Stimulated activated CD8-positive, alpha-beta memory T cell treated with anti-CD3 and anti-CD28 coated beads, Interleukin-4, amount 100 ng/mL, for 24 hours (primary cell): ENCODE measurements around the gene PICK1.
A peak's percentile ranks its signal among the peaks of the same experiment; 100 is the strongest.

ENCODE experiments used
- DNase-seq: peaks from one replicate; pipeline ENCODE4 v3.0.0-alpha.2; 2020; ENCODE audit warnings: low read depth

The PICK1 gene

DNA sequence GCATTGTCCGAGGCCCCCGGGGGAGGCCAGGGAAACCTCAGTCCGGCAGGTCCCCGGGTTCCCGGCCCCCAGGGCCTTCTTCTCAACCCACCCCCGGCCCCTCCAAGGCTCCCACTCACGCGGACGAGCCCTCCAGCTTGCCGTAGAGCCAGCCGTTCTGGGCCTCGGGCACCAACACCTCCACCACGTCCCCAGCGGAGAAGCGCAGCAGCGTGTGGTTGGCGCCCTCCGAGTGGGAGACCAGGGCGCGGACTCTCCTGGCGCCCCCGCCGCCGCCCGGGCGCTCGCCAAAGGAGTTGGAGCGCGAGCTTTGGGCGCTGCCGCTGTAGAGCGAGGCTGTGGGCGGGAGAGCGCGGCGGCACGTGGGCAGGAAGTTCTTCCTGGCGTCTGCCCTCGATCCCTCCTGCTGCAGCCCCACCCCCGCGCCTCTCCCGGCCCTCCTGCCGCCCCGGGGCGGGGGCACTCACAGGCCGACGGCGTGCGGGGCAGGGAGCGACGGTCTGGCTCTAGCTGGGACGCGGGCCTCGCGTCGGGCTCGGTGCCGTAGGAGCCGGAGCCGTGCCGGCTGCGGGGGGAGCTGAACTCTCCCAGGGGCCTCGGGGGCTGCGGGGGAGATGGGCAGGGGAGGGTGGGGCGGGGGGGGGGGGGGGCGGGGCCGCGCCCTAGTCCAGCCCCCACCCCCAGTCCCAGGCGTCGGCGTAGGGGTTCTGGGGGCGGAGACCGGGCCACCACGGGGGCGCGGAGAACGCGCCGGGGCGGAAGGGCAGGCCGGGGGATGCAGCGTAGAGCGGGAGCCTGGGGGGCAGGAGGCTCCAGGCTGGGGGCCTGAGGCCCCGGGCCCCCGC lies 31.6 kb downstream of the PICK1 start:
- no peak for DNase-seq

DNA sequence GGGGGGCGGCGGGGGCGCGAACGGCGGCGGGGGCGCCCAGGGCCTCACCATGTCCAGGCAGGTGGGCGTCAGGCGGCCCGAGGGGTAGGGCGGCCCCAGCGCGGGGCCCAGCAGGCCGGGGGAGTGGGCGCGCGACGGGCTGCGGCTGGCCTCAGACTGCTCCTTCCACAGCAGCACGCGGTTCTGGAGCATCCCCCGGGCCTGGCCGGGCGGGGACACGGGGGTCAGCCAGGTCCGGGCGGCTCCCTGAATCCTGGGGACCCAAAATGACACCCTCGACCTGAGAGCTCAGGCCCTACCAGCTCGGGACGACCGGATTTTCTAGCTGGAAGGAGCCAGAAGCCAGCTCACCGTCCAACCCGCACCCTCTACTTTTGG lies 32.3 kb downstream of the PICK1 start:
- no peak for DNase-seq

DNA sequence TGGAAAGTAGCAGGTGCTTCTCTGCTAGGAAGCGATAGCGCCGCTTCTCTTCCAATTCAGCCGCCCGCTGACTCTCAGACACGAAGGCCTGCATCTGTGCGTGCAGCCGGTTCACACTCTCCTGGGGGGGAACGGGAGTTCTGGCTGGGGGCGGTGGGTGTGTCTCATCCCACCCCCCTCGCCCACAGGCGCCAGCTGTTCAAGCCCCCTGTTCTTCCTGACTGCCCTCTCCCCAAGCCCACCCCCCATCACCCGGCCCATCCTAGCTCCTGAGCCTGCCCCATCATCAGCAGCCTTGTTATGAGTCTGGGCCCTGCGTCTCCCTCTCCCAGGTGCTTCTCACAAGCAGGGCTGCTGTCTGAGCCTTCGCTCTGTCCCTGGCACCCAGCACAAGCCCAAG lies 39.9 kb downstream of the PICK1 start:
- DNase-seq: no peak

DNA sequence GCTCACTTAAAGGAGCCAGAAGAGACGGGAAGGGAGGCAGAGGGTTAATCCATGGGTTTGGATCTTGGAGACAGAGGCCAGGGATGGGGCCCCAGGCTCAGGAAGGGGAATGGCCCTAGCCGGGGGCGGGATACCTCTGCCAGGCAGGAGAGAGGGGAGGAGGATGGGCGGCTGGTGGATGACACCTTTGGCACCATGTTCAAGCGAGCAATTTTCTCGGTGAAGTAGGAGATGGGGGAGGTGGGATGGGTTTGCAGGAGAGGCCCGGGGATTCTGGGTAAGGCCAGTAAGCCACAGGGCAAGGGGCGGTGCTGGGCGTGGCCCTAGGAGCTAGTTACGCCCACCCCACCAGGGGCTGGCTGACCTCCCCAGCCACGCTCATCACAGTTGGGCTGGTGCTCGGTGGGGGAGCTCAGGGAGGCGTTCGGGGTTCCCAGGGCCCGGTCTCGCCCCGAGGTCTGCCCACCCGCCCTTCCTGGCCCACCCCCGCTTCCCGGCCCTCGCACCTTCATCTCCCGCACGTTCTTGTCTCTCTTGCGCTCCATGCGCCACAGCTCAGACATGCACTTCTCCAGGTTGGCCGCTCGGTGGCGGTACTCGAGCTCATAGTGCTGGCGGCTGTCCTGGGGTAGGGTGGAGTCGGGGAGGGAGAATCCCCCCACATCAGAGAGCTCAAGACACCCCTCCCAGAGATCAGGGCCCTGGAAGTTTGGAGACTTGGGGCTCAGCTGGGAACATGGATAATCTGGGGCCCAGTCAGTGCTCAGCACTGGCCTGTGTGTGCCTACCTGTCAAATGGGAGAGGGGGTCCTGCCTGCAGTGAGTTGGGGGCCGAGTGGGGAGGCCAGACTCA lies 40.6 kb downstream of the PICK1 start:
- no peak for DNase-seq

DNA sequence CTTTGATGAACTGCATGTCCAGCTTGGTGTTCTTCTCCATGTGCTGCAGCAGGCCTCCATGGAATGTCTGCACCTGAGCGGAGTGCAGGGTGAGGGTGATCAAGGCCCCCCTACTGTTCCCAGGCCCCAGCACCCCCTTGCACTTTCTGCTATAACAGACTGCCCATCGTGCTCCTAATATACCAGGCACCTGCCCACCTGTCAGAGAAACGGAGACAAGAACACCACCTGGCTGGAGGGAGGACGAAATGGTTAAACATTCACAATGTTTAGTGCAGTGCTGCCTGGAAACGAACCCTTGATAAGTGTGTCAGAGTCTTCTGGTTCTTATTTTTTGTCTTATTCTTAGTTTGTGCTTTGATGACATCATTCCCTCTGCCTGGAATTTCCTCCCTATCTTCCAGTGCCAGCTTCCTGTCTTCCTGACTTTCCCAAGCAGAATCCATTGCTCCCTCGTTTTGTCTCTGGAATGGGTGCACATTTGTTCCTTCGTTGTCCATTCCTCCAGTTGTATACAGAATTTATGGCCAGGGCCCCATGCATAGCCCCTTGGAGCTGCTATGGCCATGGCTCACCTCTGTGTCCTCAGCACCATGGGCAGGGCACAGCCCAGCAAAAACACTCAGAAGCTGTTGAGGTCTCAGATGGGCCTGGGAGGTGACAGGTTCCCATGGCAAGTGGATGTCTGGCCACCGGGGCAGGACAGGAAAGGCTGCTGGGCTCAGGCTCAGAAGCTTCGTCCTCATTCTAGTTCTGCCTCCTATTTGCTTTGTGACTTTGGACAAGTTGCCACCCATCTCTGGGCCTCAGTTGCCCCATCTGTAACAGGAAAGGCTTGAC lies 41.4 kb downstream of the PICK1 start:
- DNase-seq: no peak

DNA sequence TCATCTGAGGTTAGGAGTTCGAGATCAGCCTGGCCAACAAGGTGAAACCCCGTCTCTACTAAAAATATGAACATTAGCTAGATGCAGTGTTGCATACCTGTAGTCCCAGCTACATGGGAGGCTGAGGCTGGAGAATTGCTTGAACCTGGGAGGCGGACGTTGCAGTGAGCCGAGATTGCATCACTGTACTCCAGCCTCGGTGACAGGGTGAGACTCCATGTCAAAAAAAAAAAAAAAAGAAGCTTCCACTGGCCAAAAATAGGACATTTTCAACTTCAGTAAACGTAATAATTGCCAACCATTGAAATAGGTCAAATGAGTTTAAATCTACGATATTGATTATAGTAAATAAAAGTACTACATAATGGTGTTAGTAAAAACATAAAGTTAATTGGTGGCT lies 46.4 kb downstream of the PICK1 start:
- no peak for DNase-seq

DNA sequence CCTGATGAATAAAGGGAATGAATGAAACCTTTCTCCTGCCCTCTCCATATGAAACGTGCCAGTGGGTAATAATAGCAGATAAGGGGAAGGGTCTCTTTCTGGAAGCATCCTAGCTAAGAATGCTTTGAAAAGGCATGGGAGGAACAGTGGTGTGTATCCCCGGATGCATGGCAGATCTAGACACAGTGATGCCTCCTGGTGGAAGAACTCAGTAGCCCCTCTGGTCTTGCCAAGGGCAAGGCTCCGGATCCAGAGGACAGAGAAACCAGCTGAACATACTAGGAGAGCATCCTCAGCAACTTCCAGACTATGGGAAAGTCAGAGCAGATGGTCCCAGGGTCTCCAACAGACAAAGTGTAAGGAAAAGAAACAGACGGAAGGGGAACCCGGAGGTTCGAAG lies 46.9 kb downstream of the PICK1 start:
- no peak for DNase-seq

DNA sequence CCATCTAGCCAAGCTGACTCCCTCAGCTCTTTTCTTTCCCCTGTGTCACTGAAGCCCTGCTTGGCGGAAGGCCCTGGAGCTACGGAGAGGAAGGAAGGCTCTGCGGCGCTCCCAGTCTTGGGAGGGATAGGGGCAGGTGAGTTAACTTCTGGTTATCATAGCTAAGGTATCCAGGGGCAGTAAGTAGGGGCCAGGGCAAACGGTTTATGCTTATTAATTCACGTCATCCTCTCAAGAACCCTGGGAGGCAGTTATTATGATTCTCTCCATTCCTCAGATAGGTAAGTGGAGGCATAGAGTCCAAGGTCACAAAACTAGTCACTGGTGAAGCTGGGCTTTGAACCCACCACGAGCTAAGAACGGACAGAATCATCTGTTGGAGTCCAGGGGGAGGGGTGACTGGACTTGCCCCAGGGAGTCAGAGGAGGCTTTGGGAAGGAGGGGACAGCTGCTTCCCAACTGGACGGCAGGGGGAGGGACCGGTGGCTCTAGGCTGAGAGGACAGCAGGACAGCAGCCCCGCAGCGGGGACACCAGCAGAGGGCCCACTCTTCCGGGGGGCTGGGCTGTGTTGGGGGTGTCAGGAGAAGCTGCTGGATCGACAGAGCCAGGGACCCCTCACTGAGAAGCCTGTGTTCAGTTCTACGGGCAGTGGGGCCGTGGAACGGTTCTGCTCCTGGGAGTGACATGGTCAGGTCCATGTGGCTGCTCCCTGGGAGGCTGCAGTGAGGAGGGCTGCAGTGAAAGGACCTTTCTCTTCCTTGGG lies 49.8 kb downstream of the PICK1 start:
- no peak for DNase-seq

DNA sequence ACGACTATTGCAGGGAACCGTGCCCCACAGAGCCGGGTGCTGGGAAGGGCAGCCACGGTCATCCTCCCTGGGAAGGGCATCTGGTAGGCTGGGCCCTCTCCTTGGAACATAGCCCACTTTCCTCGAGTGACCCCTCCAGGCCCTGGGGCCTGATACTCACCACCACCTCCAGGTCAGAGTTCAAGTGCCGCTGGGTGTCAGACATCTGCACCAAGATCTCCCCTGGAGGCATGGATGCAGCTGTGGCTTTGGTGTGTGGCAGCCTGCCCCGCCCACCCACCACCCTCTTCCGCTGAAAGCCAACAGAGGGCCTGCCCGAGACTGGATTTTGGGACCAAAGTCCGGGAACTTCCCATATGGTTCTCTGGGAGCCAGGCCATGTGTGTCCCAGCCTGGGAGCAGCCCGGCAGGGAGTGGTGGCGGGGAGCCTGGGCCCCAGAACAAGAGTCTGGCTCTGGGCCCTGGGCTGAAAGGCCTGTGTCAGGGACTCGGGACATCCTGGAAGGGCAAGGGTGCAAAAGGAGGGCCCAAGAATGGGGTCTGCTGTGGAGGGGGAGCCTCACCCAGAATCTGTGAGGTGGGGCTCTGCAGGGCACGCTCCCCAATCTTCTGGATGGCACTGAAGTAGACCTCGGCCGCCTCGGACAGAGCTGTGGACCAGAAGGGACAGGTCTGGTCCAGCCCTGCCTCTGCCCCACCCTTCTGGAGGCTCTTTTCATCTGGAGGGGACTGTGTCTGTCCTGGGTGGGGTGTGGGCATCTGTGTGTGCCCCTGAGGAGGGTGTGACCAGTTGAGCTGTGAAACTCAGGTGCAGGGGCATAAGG lies 50.7 kb downstream of the PICK1 start:
- no peak for DNase-seq

DNA sequence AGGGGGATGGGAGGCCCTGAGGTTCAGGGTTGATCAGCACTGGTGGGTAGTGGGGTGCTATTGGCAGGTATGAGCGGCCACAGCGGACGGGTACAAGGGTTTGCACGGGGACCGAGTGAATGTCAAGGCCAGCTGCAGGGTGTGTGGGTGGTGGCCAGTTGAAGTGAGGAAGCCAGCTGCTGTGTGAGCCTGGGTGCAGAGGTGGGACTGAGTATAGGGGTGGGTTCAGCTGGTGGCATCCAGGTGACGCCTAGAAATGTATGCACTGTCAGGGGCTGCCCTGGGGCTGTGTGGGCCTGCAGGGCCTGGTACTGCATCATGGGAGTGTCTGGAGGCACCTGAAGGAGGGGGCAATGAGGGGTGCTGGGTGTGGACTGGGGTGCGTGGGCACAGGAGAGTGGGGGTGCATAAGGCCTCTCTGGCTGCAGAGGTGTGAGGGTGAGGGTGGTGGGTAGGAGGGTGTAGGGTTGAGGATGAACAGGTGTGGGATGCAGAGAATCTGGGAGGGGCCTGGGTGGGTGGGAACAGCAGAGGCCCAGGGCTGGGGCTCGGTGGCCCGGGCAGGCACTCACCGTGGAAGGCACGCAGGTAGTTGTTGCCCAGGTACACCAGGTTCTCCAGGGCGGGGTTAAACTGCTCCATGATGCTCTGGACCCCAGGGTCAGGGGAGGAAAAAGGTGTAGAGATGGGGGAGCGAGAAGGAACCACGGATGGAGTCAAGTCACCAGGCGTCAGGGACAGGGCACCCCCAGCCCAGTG lies 51.5 kb downstream of the PICK1 start:
- no peak for DNase-seq

DNA sequence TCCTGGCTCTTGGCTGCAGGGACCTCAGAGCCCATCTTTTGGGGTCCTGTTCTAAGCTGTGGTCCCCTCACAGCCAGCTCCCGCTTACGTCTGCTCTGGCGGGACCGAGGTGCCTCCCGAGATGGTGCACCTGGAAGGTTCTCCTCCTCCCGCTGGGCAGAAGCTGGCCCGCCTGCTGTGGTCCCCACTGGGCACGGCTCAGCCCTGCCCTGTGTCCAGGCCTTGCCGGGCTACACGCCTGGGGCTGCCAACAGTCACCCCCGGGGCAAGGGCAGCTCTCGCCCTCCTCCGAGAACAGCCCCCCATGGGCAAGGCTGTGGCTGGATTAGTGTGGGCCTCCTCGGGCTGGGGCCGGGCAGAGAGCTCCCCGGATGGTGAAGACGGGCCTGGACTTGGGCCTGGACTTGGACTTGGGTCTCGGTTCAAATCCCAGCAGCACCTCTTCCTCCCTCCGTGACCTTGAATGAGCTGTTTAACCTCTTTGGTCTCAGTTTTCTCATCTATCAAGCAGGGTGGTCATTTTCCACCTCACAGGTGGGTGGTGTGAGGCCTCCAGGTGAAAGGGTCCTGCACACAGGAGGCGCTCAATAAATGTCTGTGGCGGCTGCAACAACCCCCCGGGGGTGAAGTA lies 52.3 kb downstream of the PICK1 start:
- DNase-seq: no peak

DNA sequence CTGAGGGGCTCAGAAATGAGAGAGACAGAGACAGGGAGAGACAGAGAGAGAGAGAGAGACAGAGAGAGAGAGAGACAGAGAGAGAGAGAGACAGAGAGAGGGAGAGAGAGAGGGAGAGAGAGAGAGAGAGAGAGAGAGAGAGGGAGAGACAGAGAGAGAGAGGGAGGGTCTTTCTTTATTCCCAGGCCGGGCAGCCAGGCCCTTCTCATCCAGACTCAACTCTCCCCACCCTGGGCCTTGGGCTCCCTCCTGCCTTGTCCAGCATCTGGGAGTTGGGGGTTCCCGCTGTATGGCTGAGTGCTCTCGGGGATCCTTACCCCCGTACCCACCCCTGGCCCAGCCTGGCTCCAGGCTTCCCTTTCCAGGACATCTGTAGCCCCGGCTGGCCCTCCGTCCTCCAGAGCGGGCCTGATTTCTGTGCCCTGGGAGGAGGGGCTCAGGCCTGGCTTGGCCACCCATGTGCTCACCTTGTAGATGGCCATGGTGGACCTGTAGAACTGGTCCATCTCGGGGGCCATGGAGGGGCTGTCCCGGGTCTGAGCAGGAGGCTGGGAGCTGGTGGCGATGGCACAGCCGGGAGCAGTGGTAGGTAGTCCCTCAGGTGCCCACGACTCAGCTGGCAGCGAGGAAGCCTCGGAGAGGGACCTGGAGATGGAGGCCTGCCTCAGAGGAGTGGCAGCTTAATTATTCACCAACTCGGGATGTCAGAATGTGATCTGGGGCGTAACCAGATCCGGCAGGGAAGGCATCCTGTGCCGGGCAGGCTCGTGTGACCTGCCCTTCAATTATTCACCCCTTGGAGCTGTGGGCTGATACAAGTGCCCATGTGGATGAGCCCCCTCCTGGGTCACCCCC lies 53.0 kb downstream of the PICK1 start, which contains the start of gene BAIAP2L2:
Gene BAIAP2L2 (minus strand): TSS at position 677 of the 855 bp plus-strand sequence. CDS start 159 bp downstream, at position 518.
- no peak for DNase-seq

DNA sequence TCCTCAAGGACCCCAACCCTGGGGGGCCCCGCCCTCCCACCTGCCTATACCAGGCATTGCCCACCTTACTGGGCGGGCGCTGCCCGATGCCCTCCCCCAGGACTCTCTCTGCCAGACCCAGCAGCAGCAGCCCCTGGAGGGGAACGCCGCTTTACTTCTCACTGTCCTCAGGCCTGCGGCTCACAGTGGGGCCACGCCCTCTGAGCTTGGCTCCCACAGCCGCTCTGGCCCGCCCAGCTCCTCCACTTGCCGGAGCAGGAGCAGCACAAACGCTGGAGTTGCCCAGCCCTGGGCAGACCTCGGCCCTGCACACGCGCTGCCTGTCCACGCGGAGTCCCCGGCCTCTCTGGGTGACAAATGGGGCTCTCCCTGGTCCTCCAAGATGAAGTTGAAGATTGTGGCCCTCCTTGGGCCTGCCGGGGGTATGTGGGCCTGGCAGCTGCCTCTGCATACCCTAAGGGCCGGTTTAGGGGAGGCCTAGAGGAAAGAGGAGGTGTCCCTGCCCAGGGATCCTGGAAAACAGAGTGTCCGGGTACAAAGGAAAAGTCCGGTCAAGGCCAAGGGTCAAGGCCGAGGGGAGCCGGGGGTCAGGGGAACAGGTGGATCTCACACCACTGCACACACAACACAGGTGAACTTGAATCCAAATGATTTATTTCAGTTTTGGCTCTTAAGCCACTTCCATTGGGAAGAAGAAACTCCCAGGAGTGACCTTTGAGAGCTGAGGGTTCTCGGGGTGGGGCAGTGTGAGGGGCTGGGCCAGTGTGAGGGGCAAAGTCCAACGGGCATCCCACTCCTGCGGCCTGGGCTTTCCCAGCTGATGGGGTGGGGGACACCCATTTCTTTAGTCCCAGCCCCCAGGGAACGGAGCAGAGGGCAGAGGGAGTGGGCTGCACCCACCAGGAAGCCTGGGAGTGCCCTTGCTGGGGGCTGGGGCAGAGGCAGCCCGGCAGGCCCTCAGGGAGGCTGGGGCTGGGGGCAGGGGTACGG lies 54.0 kb downstream of the PICK1 start:
- no peak for DNase-seq

DNA sequence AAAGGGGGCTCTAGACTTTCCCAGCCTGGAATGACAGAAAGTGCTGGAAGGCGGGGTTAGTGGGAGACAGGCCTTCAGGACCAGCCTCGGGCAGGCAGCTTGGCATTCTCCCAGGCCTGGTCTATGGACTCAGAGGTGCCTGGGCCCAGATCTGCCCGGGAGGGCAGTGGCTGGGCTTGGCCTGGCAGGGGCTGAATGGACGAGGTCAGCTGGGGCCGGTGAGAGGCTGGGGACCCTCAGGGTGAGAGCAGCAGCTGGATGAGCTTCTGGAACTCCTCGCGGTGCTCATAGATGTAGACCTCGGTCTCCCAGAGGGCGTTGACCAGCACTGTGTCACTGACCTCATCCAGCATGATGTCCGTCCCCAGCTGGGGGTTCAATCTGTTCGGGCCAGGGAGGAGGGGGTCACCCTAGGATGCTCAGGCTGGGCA lies 54.7 kb downstream of the PICK1 start:
- DNase-seq: no peak

DNA sequence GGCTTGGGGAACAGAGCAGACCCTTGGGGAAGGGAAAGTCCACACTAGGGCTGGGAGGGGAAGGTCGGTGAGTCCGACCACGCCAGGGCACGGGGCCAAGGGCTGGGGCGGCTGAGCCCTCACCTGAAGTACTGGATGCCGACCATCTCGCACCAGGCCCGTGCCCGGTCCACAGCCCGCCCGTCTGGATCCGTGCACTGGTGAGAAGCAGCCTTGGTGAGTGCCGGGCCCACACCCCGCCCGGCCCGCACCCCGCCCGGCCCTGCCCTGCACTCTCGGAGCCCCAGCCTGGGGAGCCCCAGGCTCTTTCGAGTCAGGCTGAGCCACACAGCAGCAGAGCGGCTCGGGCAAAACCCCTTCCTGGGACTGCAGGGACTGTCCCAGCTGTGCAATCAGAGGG lies 55.2 kb downstream of the PICK1 start:
- DNase-seq: no peak

DNA sequence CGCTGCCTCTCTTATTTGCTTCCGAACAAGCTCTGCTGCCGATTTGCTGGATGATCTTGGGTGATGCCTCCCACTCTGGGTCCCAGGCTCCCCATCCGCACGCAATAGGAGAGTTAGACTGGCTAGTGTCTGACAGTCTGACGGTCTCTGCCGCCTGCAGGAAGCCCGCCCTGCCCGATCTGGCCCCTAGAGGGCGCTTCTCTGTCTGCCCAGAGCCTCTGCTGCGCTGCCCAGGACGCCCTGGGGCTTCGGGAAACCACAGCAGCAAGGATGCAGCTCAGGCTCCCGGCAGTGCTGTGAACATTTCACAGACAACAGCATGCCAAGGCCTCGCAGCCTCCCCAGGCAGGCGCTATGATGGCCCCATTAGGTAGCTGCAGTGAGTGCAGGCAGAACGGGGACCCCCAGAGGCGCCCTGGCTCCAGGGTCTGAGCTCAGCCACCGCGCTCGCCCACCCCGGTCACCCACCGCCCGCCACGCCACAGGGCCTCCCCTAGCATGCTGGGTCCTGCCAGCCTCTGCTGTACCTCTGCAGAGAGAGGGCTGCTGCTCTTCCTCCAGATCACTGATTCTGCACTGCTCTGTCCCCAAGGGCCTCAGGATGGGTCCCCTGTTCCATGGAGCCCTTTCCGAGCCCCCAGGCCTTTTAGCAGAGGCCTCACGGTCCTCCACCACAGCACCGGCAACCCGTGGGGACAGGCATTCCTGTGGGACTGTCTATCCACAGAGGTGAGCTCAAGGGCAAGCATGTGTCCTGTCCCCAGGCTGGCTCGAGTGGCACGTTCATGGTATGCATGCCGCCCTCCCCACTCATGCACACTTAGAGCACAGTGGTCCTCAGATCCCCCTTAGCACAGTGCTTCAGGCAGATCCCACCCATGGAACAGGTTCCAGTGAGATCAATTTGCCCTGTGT lies 57.5 kb downstream of the PICK1 start:
- peak; percentile 74 for DNase-seq
